PC-3 (cell line): Measurements from ENCODE around the gene LSR.

Experiments used
- EZH2 ChIP-seq: fragments of 300-600 bp; sonication (generic); IDR thresholded peaks from one replicate; pipeline ENCODE4 v1.6.1; 2017; ENCODE audit warnings: antibody characterized with exemption, mild to moderate bottlenecking, low read length; ENCODE audit not compliant: unreplicated experiment
- EZH2phosphoT487 ChIP-seq: fragments of 300-600 bp; sonication (generic); IDR thresholded peaks from 2 replicates; pipeline ENCODE4 v1.6.1; 2018; ENCODE audit warnings: mild to moderate bottlenecking, antibody characterized with exemption, low read length, borderline replicate concordance
- TF ChIP-seq, protein P1 (sequence below): fragments of 300-600 bp; sonication (generic); conservative IDR thresholded peaks from 2 replicates; pipeline ENCODE4 v1.5.1; 2017; ENCODE audit warnings: antibody characterized with exemption, low read depth, mild to moderate bottlenecking, low read length

DNA sequence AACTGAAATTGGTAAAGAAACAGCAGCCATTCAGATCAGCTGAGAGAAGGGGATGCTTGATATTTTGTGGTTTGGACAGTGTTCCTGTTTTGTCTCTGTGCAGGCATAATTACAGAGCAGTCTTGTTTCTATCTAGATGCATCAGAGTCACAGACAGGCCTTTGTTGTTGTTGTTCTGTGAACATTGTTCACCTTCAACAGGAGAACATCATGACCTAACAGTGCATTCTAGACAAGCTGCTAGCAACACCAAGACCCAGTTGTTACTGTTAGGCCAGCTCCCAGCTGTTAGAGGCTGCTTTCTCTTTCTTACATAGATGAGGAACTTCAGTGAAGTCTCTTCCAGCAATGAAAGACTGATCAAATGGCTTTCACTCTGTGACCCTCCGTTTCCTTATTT, 8.5 kb upstream of the LSR start:
- TF ChIP-seq, protein P1, sequence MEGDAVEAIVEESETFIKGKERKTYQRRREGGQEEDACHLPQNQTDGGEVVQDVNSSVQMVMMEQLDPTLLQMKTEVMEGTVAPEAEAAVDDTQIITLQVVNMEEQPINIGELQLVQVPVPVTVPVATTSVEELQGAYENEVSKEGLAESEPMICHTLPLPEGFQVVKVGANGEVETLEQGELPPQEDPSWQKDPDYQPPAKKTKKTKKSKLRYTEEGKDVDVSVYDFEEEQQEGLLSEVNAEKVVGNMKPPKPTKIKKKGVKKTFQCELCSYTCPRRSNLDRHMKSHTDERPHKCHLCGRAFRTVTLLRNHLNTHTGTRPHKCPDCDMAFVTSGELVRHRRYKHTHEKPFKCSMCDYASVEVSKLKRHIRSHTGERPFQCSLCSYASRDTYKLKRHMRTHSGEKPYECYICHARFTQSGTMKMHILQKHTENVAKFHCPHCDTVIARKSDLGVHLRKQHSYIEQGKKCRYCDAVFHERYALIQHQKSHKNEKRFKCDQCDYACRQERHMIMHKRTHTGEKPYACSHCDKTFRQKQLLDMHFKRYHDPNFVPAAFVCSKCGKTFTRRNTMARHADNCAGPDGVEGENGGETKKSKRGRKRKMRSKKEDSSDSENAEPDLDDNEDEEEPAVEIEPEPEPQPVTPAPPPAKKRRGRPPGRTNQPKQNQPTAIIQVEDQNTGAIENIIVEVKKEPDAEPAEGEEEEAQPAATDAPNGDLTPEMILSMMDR: no peak
- TF ChIP-seq EZH2 (no peak), EZH2phosphoT487 (no peak)
